Measurements from ENCODE around the gene MTAP. TPM values are rescaled to one million over a fixed set of nuclear protein-coding genes. Genes with fewer than 3 reads are reported as not detected.

MTAP gene
- total RNA-seq, 1 experiment from 2014 or later, result not detected

GRCh38 chr9:21856301-21857094 lies 54.1 kb downstream of the MTAP start:
- ChIA-PET CTCF (no interaction called here), POLR2A (interaction anchor here (1.2 to 3.1 kb wide), 2 partner anchors 172 to 302 kb away, joined by 7 to 27 read pairs; no protein-coding TSS in a partner anchor)
- no peaks in the 10 kb centered on the region for H3K27me3 Mint-ChIP-seq (ENCODE audit: insufficient read depth, unreplicated experiment)
- TF ChIP-seq CTCF (IDR thresholded peaks at IDR 0.05; ENCODE audit: unreplicated experiment), result no peak
- no TSS peak for BruUV-seq (replicated peaks)
- peaks cover 16% of the 10 kb centered on the region for H3K4me1 Mint-ChIP-seq (ENCODE audit: insufficient read depth, unreplicated experiment)
- intact Hi-C loops (cut with micrococcal nuclease), result no loop called here
- H3K9me3 Mint-ChIP-seq (ENCODE audit: unreplicated experiment), result no peaks in the 10 kb centered on the region
- no peak overlapping the region for H3K27ac Mint-ChIP-seq (ENCODE audit: low read depth, unreplicated experiment)
- H3K36me3 Mint-ChIP-seq (ENCODE audit: insufficient read depth, unreplicated experiment), result no peaks in the 10 kb centered on the region
- H3K4me3 Mint-ChIP-seq (ENCODE audit: unreplicated experiment), result no peak overlapping the region
- DNase-seq (ENCODE audit: unreplicated experiment), result no peak

GRCh38 chr9:21862871-21863270 lies 60.4 kb downstream of the MTAP start:
- Mint-ChIP-seq H3K9me3 (ENCODE audit: unreplicated experiment) (no peaks in the 10 kb centered on the region), H3K4me3 (ENCODE audit: unreplicated experiment) (no peak overlapping the region), H3K27me3 (ENCODE audit: insufficient read depth, unreplicated experiment) (no peaks in the 10 kb centered on the region), H3K4me1 (ENCODE audit: insufficient read depth, unreplicated experiment) (no peaks in the 10 kb centered on the region), H3K27ac (ENCODE audit: low read depth, unreplicated experiment) (no peak overlapping the region), H3K36me3 (ENCODE audit: insufficient read depth, unreplicated experiment) (no peaks in the 10 kb centered on the region)
- intact Hi-C loops (cut with micrococcal nuclease), result no loop called here
- ChIA-PET POLR2A (no interaction called here), CTCF (no interaction called here)
- no peak for DNase-seq (ENCODE audit: unreplicated experiment)
- BruUV-seq (replicated peaks), result no TSS peak
- TF ChIP-seq CTCF (IDR thresholded peaks at IDR 0.05; ENCODE audit: unreplicated experiment), result no peak

GRCh38 chr9:21864505-21864904 lies 62.1 kb downstream of the MTAP start:
- H3K4me3 Mint-ChIP-seq (ENCODE audit: unreplicated experiment), result no peak overlapping the region
- POLR2A ChIA-PET, result no interaction called here

GRCh38 chr9:21866302-21866701 lies 63.9 kb downstream of the MTAP start:
- no peak for TF ChIP-seq CTCF (IDR thresholded peaks at IDR 0.05; ENCODE audit: unreplicated experiment)
- intact Hi-C loops (cut with micrococcal nuclease), result no loop called here
- H3K9me3 Mint-ChIP-seq (ENCODE audit: unreplicated experiment), result no peaks in the 10 kb centered on the region
- BruUV-seq (replicated peaks), result no TSS peak
- CTCF ChIA-PET, result no interaction called here
- no peak overlapping the region for H3K4me3 Mint-ChIP-seq (ENCODE audit: unreplicated experiment)
- POLR2A ChIA-PET, result no interaction called here
- no peak overlapping the region for H3K27ac Mint-ChIP-seq (ENCODE audit: low read depth, unreplicated experiment)
- no peaks in the 10 kb centered on the region for H3K36me3 Mint-ChIP-seq (ENCODE audit: insufficient read depth, unreplicated experiment)
- no peaks in the 10 kb centered on the region for H3K27me3 Mint-ChIP-seq (ENCODE audit: insufficient read depth, unreplicated experiment)
- H3K4me1 Mint-ChIP-seq (ENCODE audit: insufficient read depth, unreplicated experiment), result no peaks in the 10 kb centered on the region
- DNase-seq (ENCODE audit: unreplicated experiment), result no peak

More at GRCh38 chr9:21864505-21864904, 62.1 kb downstream of the MTAP start:
- DNase-seq (ENCODE audit: unreplicated experiment), result no peak
- Mint-ChIP-seq H3K27me3 (ENCODE audit: insufficient read depth, unreplicated experiment) (no peaks in the 10 kb centered on the region), H3K36me3 (ENCODE audit: insufficient read depth, unreplicated experiment) (no peaks in the 10 kb centered on the region), H3K4me1 (ENCODE audit: insufficient read depth, unreplicated experiment) (no peaks in the 10 kb centered on the region), H3K27ac (ENCODE audit: low read depth, unreplicated experiment) (no peak overlapping the region), H3K9me3 (ENCODE audit: unreplicated experiment) (no peaks in the 10 kb centered on the region)
- no TSS peak for BruUV-seq (replicated peaks)
- CTCF ChIA-PET, result no interaction called here
- TF ChIP-seq CTCF (IDR thresholded peaks at IDR 0.05; ENCODE audit: unreplicated experiment), result no peak
- intact Hi-C loops (cut with micrococcal nuclease), result no loop called here

All from MCF 10A (cell line).